IMR-90 (cell line): ENCODE measurements around the gene DNM3. TPM values are rescaled to one million over a fixed set of nuclear protein-coding genes. Genes with fewer than 3 reads are reported as not detected.

Experiments
- ATAC-seq: fragments of 200-7000 bp; cut with Tn5 transposase; 2 replicates; pipeline ENCODE4 v1.9.1; 2020; ENCODE audit warnings: low read depth, mild to moderate bottlenecking, moderate library complexity
- BruUV-seq: library from RNA; stranded (reverse); fragments of 400-500 nt; replicated peaks from 2 replicates; lab custom pipeline; 2021; lab: Mats Ljungman, UMichigan
- CTCF ChIA-PET: fragments of 300-600 bp; formaldehyde crosslinking; extraction: SDS; loops from one replicate; lab custom pipeline; 2021; ENCODE audit warnings: antibody characterized with exemption; lab: Yijun Ruan, JAX
- POLR2A ChIA-PET: fragments of 300-600 bp; sonication (Branson Sonifier 250); formaldehyde crosslinking; loops from one replicate; lab custom pipeline; 2022; ENCODE audit warnings: antibody characterized with exemption; ENCODE audit not compliant: unreplicated experiment; lab: Charles Lee
- DNase-seq: peaks from one replicate; pipeline ENCODE4 v3.0.0; 2013
- H2AFZ ChIP-seq: replicated peaks from 2 replicates; pipeline ENCODE3; 2013; ENCODE audit warnings: low read length, mild to moderate bottlenecking; ENCODE audit not compliant: poor library complexity
- H2AK5ac ChIP-seq: 2 replicates; pipeline ENCODE4 v1.6.1; 2013; ENCODE audit warnings: low read depth, low read length, inconsistent platforms
- H2AK9ac ChIP-seq: replicated peaks from 2 replicates; pipeline ENCODE3; 2013; ENCODE audit warnings: mild to moderate bottlenecking, low read depth, low read length, moderate library complexity; ENCODE audit not compliant: poor library complexity
- H2BK120ac ChIP-seq: 2 replicates; pipeline ENCODE4 v1.6.1; 2013; ENCODE audit warnings: low read depth, low read length, inconsistent platforms
- H2BK15ac ChIP-seq: 3 replicates; pipeline ENCODE4 v1.6.1; 2013; ENCODE audit warnings: low read depth, low read length, inconsistent platforms
- H2BK20ac ChIP-seq: 2 replicates; pipeline ENCODE4 v1.6.1; 2013; ENCODE audit warnings: low read depth, mild to moderate bottlenecking, inconsistent platforms, low read length, moderate library complexity
- H2BK5ac ChIP-seq: 2 replicates; pipeline ENCODE4 v1.6.1; 2013; ENCODE audit warnings: mild to moderate bottlenecking, low read depth, low read length, inconsistent platforms; ENCODE audit not compliant: poor library complexity, severe bottlenecking
- H3K14ac ChIP-seq: replicated peaks from 2 replicates; pipeline ENCODE4 v1.6.1; 2013; ENCODE audit warnings: low read depth, low read length, inconsistent platforms
- H3K18ac ChIP-seq: 2 replicates; pipeline ENCODE4 v1.6.1; 2013; ENCODE audit warnings: low read depth, low read length, control low read depth
- H3K23ac ChIP-seq: 2 replicates; pipeline ENCODE4 v1.6.1; 2013; ENCODE audit warnings: low read depth, low read length, inconsistent platforms
- H3K27ac ChIP-seq: 2 replicates; pipeline ENCODE4 v1.5.1; 2013; ENCODE audit warnings: mild to moderate bottlenecking, control low read depth, low read length; ENCODE audit not compliant: insufficient read depth
- H3K27me3 ChIP-seq: 2 replicates; pipeline ENCODE4 v1.6.1; 2013; ENCODE audit warnings: low read length; ENCODE audit not compliant: control insufficient read depth, insufficient read depth
- H3K36me3 ChIP-seq: 2 replicates; pipeline ENCODE4 v1.6.1; 2013; ENCODE audit warnings: low read length, mixed read lengths; ENCODE audit not compliant: control insufficient read depth, insufficient read depth
- H3K4ac ChIP-seq: 2 replicates; pipeline ENCODE4 v1.6.1; 2013; ENCODE audit warnings: low read depth, low read length, inconsistent platforms
- H3K4me1 ChIP-seq: 2 replicates; pipeline ENCODE4 v1.6.1; 2013; ENCODE audit warnings: low read length, mixed read lengths; ENCODE audit not compliant: control insufficient read depth, insufficient read depth
- H3K4me2 ChIP-seq: 2 replicates; pipeline ENCODE4 v1.6.1; 2013; ENCODE audit warnings: low read depth, mild to moderate bottlenecking, control low read depth, low read length, moderate library complexity
- H3K4me3 ChIP-seq: 2 replicates; pipeline ENCODE4 v1.5.1; 2013; ENCODE audit warnings: low read depth, mild to moderate bottlenecking, control low read depth, low read length, moderate library complexity; ENCODE audit not compliant: insufficient read depth
- H3K56ac ChIP-seq: 2 replicates; pipeline ENCODE4 v1.6.1; 2013; ENCODE audit warnings: low read length, inconsistent platforms; ENCODE audit not compliant: insufficient read depth; ENCODE audit errors: extremely low read depth
- H3K79me1 ChIP-seq, 2 experiments: 2 replicates each; pipeline ENCODE4 v1.6.1; 2013; ENCODE audit warnings: low read length in 2 of 2, inconsistent platforms in 1 of 2, low read depth in 1 of 2
- H3K9ac ChIP-seq: 2 replicates; pipeline ENCODE4 v1.6.1; 2013; ENCODE audit warnings: low read depth, low read length, control low read depth
- H3K9me1 ChIP-seq: 2 replicates; pipeline ENCODE4 v1.6.1; 2013; ENCODE audit warnings: low read length, inconsistent platforms; ENCODE audit not compliant: insufficient read depth
- H3K9me3 ChIP-seq: 2 replicates; pipeline ENCODE4 v1.6.1; 2013; ENCODE audit warnings: low read length; ENCODE audit not compliant: control insufficient read depth, insufficient read depth
- H4K20me1 ChIP-seq: 2 replicates; pipeline ENCODE4 v1.6.1; 2013; ENCODE audit warnings: low read length, inconsistent platforms; ENCODE audit not compliant: insufficient read depth
- H4K5ac ChIP-seq: 2 replicates; pipeline ENCODE4 v1.6.1; 2013; ENCODE audit warnings: mild to moderate bottlenecking, low read depth, low read length, control low read depth
- H4K8ac ChIP-seq, 2 experiments: 2 replicates each; pipeline ENCODE4 v1.6.1; 2013; ENCODE audit warnings: low read depth in 2 of 2, low read length in 2 of 2, control low read depth in 1 of 2, inconsistent platforms in 1 of 2
- H4K91ac ChIP-seq: 2 replicates; pipeline ENCODE4 v1.6.1; 2013; ENCODE audit warnings: low read depth, low read length, inconsistent platforms; ENCODE audit not compliant: insufficient read depth
- NFE2L2 ChIP-seq: fragments of 150-350 bp; IDR thresholded peaks from 2 replicates; pipeline ENCODE4 v1.6.1; 2016; ENCODE audit warnings: low read depth, mild to moderate bottlenecking, low read length
- WGBS, 2 experiments: methylation state at CpG; one replicate each; pipeline versions ENCODE4 v1.1.5 to v1.1.7; 2013; ENCODE audit warnings: missing lambda C conversion rate in 2 of 2; ENCODE audit not compliant: insufficient read length in 1 of 2; ENCODE audit errors: extremely low coverage in 2 of 2; 5-methylcytosine and 5-hydroxymethylcytosine counted together
- dilution Hi-C: fragments of 300-500 bp; cut with HindIII; formaldehyde crosslinking; loops from one replicate; pipeline ENCODE4 v1.14.3; 2018; ENCODE audit warnings: low sequenced_read_pairs; ENCODE audit not compliant: unreplicated experiment
- in situ Hi-C: fragments of 300-500 bp; cut with MboI; formaldehyde crosslinking; loops from 3 replicates; pipeline ENCODE4 v1.14.3; 2019; ENCODE audit warnings: low sequenced_read_pairs, inconsistent platforms, mixed read lengths
- intact Hi-C: fragments of 100-400 bp; cut with micrococcal nuclease; formaldehyde crosslinking; loops from 2 replicates; pipeline ENCODE4 v1.10.0; 2022
- polyA plus RNA-seq, 3 experiments: library from polyadenylated mRNA; depleted of rRNA; stranded (reverse); fragments of >200 nt; gene quantifications; 2 replicates each; pipeline ENCODE4 v1.2.3, GENCODE V29; 2012; ENCODE audit warnings: low replicate concordance in 1 of 3
- total RNA-seq: library from RNA; depleted of rRNA; stranded (reverse); fragments of >200 nt; gene quantifications from 2 replicates; pipeline ENCODE4 v1.2.3, GENCODE V29; 2012

DNM3 gene
- total and polyA plus RNA-seq, 2 of the 4 experiments (the other 2 are of a cell fraction) = 0.36 TPM

DNA sequence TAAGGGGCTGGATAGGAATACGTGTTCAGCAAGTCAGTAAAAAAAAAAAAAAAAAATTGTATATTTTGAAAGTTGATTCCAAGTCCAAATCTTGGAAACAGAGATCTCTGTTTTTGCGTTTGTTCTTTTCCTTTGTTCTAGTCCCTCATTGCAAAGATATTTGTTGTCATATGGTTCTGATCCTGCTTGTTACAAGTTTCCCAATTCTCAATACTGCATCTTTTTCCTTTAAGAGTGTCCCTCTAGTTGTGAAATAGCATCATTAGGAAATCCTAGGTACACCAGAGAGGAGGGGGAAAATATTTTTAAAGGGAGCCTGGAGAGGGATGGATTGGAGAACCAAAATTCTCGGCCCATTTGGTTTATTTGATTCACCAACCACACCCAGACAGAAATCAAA lies 426.9 kb downstream of the DNM3 start:
- Histone ChIP-seq H2AK5ac (no peak overlapping the region), H3K23ac (no peak overlapping the region), H3K4me3 (no peak overlapping the region), H2BK120ac (no peak overlapping the region), H2BK5ac (no peak overlapping the region), H2AK9ac (no peak overlapping the region), H4K20me1 (no peaks in the 10 kb centered on the region), H3K56ac (no peak overlapping the region), H3K27ac (no peak overlapping the region), H3K18ac (no peak overlapping the region), H4K91ac (no peak overlapping the region), H4K8ac (no peak overlapping the region), H3K14ac (no peak overlapping the region), H3K4me1 (peaks cover 2% of the 10 kb centered on the region; the same call in 1 of the 2 replicates), H3K79me1 (no peaks in the 10 kb centered on the region), H3K4ac (no peak overlapping the region), H3K9ac (no peak overlapping the region), H2BK20ac (no peak overlapping the region), H3K9me1 (no peaks in the 10 kb centered on the region), H3K9me3 (no peaks in the 10 kb centered on the region), H2AFZ (no peak overlapping the region), H3K27me3 (no peaks in the 10 kb centered on the region), H3K36me3 (no peaks in the 10 kb centered on the region), H4K5ac (no peak overlapping the region), H3K4me2 (no peak overlapping the region), H2BK15ac (no peak overlapping the region)
- no TSS peak for BruUV-seq
- ChIA-PET POLR2A (no interaction called here), CTCF (no interaction called here)
- in situ Hi-C loops = no loop called here
- no peak for TF ChIP-seq NFE2L2
- intact Hi-C loops = no loop called here
- 80% methylated on average over 1 of the region's 3 CpGs; no CpG with 5 or more reads in 1 of the 2 experiments for WGBS, 2 experiments
- dilution Hi-C loops = no loop called here
- ATAC-seq (no peak), DNase-seq (no peak)
